Osteoblast (primary cell): Measurements from ENCODE around the gene MIPOL1. TPM values are rescaled to one million over a fixed set of nuclear protein-coding genes. Genes with fewer than 3 reads are reported as not detected.
"Not testable (repeated sequence)": the region's sequence is repeated elsewhere in the genome, so short reads cannot be mapped to it uniquely, and the experiment has no call there.

Experiments
- DNase-seq: peaks from one replicate; pipeline ENCODE4 v3.0.0; 2011; ENCODE audit warnings: low spot score, mixed read lengths; ENCODE audit not compliant: insufficient read length; ENCODE audit errors: missing footprints
- H2AFZ ChIP-seq: 2 replicates; pipeline ENCODE4 v1.6.0; 2011; ENCODE audit warnings: mild to moderate bottlenecking, low read length
- H3K27ac ChIP-seq: 2 replicates; pipeline ENCODE4 v1.5.1; 2011; ENCODE audit warnings: mild to moderate bottlenecking, low read depth, low read length, moderate library complexity
- H3K27me3 ChIP-seq: 2 replicates; pipeline ENCODE4 v1.6.0; 2012; ENCODE audit warnings: mild to moderate bottlenecking, control low read depth, inconsistent platforms, low read length, moderate library complexity; ENCODE audit not compliant: insufficient read depth
- H3K36me3 ChIP-seq: 2 replicates; pipeline ENCODE4 v1.5.1; 2011; ENCODE audit warnings: mild to moderate bottlenecking, low read length, control low read depth, moderate library complexity; ENCODE audit not compliant: insufficient read depth
- H3K4me1 ChIP-seq: 2 replicates; pipeline ENCODE4 v1.5.1; 2011; ENCODE audit warnings: mild to moderate bottlenecking, low read length, control low read depth, moderate library complexity; ENCODE audit not compliant: insufficient read depth
- H3K4me2 ChIP-seq: 2 replicates; pipeline ENCODE4 v1.6.0; 2011; ENCODE audit warnings: mild to moderate bottlenecking, low read length; ENCODE audit not compliant: insufficient read depth
- H3K4me3 ChIP-seq: fragments of 200-600 bp; sonication (generic); 3 replicates; pipeline ENCODE4 v1.5.1; 2012; ENCODE audit warnings: mild to moderate bottlenecking, low read length, inconsistent platforms; ENCODE audit not compliant: insufficient read depth
- H3K79me2 ChIP-seq: 2 replicates; pipeline ENCODE4 v1.6.0; 2012; ENCODE audit warnings: mild to moderate bottlenecking, low read length, control low read depth, inconsistent platforms; ENCODE audit not compliant: insufficient read depth
- H3K9me3 ChIP-seq: 2 replicates; pipeline ENCODE4 v1.5.1; 2011; ENCODE audit warnings: low read depth, low read length, control low read depth
- H4K20me1 ChIP-seq: 2 replicates; pipeline ENCODE4 v1.6.0; 2012; ENCODE audit warnings: mild to moderate bottlenecking, low read length, control low read depth; ENCODE audit not compliant: insufficient read depth
- total RNA-seq: library from RNA; depleted of rRNA; stranded (reverse); fragments of >200 nt; gene quantifications from 2 replicates; pipeline ENCODE4 v1.2.3, GENCODE V29; 2012
- TF ChIP-seq, protein P1 (sequence below): IDR thresholded peaks from 2 replicates; pipeline ENCODE4 v1.5.1; 2011; ENCODE audit warnings: mild to moderate bottlenecking, low read depth, low read length, moderate library complexity; ENCODE audit errors: extremely low read depth

The MIPOL1 gene
- total RNA-seq, 1 donor = 9.0 TPM

DNA sequence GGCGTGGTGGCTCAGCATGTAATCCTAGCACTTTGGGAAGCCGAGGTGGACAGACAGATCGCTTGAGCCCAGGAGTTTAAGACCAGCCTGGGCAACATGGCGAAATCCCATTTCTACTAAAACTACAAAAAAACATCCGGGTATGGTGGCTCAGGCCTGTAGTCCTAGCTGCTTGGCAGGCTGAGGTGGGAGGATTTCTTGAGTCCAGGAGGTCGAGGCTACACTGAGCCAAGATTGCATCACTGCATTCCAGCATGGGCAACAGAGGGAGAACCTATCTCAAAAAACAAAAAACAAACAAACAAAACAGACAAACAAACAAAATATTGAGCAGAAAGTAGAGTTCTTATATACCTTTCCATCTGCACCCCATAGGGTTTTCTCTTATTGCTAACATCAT, 16.3 kb upstream of the MIPOL1 start:
- DNase-seq = no peak
- Histone ChIP-seq H2AFZ (no peak overlapping the region), H3K27me3 (no peaks in the 10 kb centered on the region), H3K27ac (no peak overlapping the region), H3K4me3 (no peak overlapping the region), H3K36me3 (no peaks in the 10 kb centered on the region), H3K4me2 (no peak overlapping the region), H3K9me3 (no peaks in the 10 kb centered on the region), H3K79me2 (no peaks in the 10 kb centered on the region), H3K4me1 (no peaks in the 10 kb centered on the region), H4K20me1 (no peaks in the 10 kb centered on the region)
- TF ChIP-seq, protein P1, sequence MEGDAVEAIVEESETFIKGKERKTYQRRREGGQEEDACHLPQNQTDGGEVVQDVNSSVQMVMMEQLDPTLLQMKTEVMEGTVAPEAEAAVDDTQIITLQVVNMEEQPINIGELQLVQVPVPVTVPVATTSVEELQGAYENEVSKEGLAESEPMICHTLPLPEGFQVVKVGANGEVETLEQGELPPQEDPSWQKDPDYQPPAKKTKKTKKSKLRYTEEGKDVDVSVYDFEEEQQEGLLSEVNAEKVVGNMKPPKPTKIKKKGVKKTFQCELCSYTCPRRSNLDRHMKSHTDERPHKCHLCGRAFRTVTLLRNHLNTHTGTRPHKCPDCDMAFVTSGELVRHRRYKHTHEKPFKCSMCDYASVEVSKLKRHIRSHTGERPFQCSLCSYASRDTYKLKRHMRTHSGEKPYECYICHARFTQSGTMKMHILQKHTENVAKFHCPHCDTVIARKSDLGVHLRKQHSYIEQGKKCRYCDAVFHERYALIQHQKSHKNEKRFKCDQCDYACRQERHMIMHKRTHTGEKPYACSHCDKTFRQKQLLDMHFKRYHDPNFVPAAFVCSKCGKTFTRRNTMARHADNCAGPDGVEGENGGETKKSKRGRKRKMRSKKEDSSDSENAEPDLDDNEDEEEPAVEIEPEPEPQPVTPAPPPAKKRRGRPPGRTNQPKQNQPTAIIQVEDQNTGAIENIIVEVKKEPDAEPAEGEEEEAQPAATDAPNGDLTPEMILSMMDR = no peak

DNA sequence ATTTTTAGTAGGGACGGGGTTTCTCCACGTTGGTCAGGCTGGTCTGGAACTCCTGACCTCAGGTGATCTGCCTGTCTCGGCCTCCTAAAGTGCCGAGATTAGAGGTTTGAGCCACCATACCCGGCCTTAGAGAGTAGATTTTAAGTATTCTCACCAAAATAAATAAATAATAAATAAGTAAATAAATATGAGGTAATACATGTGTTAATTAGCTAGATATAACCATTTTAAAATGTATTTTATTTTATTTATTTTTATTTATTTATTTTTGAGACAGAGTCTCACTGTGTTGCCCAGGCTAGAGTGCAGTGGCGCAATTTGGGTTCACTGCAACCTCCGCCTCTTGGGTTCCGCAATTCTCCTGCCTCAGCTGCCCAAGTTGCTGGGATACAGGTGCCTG, 13.2 kb upstream of the MIPOL1 start:
- not testable (repeated sequence) for H4K20me1 ChIP-seq, H3K9me3 ChIP-seq, DNase-seq, H3K79me2 ChIP-seq, H3K27me3 ChIP-seq, H3K36me3 ChIP-seq, H3K4me3 ChIP-seq, H3K27ac ChIP-seq, H3K4me2 ChIP-seq, H2AFZ ChIP-seq, H3K4me1 ChIP-seq

DNA sequence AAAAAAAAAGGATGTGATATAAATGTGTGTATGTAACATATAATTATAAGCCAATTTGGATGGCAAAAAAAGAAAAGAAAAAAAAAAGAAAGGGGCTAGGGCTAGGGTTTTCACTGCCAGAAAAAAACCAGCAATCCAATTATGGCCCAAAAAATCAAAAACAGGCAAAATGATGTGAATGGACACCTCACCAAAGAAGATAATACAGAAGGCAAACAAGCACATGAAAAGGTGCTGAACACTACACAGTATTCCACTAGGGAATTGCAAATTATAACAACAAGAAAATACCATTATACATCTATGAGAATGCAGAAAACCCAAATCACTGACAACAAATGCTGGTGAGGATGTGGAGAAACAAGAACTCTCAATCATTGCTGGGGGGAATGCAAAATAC, 12.1 kb upstream of the MIPOL1 start:
- TF ChIP-seq, protein P1 = no peak
- H2AFZ ChIP-seq = no peak overlapping the region

DNA sequence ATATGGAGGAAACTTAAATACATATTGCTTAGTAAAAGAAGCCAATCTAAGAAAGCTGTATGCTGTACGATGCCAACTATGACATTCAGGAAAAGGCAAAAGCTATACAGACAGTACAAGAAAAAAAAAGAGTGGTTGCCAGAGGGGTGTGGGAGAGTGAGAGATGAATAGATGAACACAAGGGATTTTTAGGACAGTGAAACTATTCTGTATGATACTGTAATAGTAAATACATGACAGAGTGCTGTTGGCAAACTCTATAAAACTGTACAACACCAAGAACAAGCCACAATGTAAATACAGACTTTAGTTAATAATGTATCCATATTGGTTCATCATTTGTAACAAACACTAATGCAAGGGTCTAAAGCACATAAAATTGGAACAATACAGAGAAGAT, 10.9 kb upstream of the MIPOL1 start:
- Histone ChIP-seq H3K27me3 (no peaks in the 10 kb centered on the region), H3K36me3 (no peaks in the 10 kb centered on the region), H3K9me3 (no peaks in the 10 kb centered on the region), H3K4me1 (no peaks in the 10 kb centered on the region), H3K27ac (no peak overlapping the region), H3K79me2 (no peaks in the 10 kb centered on the region), H3K4me2 (no peak overlapping the region), H2AFZ (no peak overlapping the region), H4K20me1 (no peaks in the 10 kb centered on the region), H3K4me3 (no peak overlapping the region)
- DNase-seq = no peak
- TF ChIP-seq, protein P1 = no peak

More for the DNA sequence above, 12.1 kb upstream of the MIPOL1 start:
- Histone ChIP-seq H3K4me2 (no peak overlapping the region), H3K36me3 (no peaks in the 10 kb centered on the region), H3K4me1 (no peaks in the 10 kb centered on the region), H3K4me3 (no peak overlapping the region), H3K9me3 (no peaks in the 10 kb centered on the region), H3K27ac (no peak overlapping the region), H3K27me3 (no peaks in the 10 kb centered on the region), H4K20me1 (no peaks in the 10 kb centered on the region), H3K79me2 (no peaks in the 10 kb centered on the region)
- DNase-seq = no peak

DNA sequence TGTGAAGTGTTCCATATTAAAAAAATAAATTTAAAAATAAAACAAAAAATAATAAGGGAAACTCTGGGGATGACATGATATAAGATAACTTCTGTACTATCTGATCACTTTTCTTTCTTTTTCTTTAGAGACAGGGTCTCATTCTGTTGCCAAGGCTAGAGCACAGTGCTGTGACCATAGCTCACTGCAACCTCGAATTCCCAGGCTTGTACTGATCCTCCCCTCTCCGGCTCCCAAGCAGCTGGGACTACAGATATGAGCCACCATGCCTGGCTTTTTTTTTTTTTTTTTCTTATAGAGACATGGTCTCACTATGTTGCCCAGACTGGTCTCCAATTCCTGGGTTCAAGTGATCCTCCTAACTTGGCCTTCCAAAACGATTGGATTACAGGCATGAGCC, 10.4 kb upstream of the MIPOL1 start:
- no peaks in the 10 kb centered on the region for H3K9me3 ChIP-seq
- TF ChIP-seq, protein P1 = no peak
- H2AFZ ChIP-seq = no peak overlapping the region
- no peaks in the 10 kb centered on the region for H3K36me3 ChIP-seq
- H3K4me1 ChIP-seq = no peaks in the 10 kb centered on the region
- no peaks in the 10 kb centered on the region for H4K20me1 ChIP-seq
- no peak overlapping the region for H3K4me2 ChIP-seq
- no peaks in the 10 kb centered on the region for H3K27me3 ChIP-seq
- H3K27ac ChIP-seq = no peak overlapping the region
- no peak overlapping the region for H3K4me3 ChIP-seq
- H3K79me2 ChIP-seq = no peaks in the 10 kb centered on the region
- DNase-seq = no peak

DNA sequence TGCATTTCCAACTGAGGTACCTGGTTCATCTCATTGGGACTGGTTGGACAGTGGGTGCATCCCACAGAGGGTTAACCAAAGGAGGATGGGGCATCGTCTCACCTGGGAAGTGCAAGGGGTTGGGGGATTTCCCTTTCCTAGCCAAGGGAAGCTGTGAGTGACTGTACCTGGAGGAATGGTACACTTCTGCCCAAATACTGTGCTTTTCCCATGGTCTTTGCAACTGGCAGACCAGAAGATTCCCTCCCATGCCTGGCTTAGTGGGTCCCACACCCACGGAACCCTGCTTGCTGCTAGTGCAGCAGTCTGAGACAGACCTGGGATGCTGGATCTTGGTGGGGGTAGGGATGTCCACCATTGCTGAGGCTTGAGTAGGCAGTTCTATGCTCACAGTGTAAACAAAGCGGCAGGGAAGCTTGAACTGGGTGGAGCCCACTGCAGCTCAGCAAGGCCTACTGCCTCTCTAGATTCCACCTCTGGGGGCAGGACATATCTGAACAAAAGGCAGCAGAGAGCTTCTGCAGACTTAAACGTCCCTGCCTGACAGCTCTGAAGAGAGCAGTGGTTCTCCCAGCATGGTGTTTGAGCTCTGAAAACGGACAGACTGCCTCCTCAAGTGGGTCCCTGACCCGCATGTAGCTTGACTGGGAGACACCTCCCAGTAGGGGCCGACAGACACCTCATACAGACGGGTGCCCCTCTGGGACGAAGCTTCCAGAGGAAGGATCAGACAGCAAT, 9.7 kb upstream of the MIPOL1 start:
- DNase-seq, H3K4me2 ChIP-seq, H3K36me3 ChIP-seq, H3K79me2 ChIP-seq, H4K20me1 ChIP-seq, H2AFZ ChIP-seq, H3K27ac ChIP-seq, H3K4me3 ChIP-seq, H3K27me3 ChIP-seq, H3K9me3 ChIP-seq, H3K4me1 ChIP-seq: not testable (repeated sequence)
